Measurements from ENCODE around the gene FSHR.

Gene FSHR

DNA sequence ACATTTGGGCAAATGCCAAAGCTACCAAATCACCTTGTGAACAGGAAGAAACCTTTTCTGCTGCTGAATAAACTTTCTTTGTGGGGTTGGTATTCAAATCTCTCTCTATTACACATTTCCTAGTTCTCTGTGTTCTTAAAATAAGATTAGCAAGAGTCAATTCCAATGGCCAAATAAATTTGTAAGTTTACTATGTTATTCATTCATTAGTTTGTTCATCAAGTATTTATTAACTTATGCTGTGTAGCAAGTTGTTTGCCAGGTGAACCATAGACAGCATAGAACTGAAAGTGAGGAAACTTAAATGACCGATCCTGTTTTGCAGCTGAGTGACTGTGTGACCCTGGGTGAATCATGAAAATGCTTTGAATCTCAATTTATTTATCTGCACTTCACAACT, 37.7 kb upstream of the FSHR start:
- no peaks in the 10 kb centered on the region for H3K79me2 ChIP-seq (ENCODE audit: insufficient read depth, low read length)
- no peak overlapping the region for H3K4me3 ChIP-seq (ENCODE audit: low read depth, low read length, poor library complexity, severe bottlenecking)
- no peaks in the 10 kb centered on the region for H3K36me3 ChIP-seq (ENCODE audit: insufficient read depth, low read length)
- H3K27ac ChIP-seq (ENCODE audit: low read depth, low read length, poor library complexity, severe bottlenecking), result no peak overlapping the region
- no peaks in the 10 kb centered on the region for H4K20me1 ChIP-seq (ENCODE audit: insufficient read depth, low read length)
- no peak overlapping the region for H3K4me2 ChIP-seq (ENCODE audit: low read length)
- H3K9me3 ChIP-seq (ENCODE audit: low read length), result no peaks in the 10 kb centered on the region
- TF ChIP-seq, protein P1, sequence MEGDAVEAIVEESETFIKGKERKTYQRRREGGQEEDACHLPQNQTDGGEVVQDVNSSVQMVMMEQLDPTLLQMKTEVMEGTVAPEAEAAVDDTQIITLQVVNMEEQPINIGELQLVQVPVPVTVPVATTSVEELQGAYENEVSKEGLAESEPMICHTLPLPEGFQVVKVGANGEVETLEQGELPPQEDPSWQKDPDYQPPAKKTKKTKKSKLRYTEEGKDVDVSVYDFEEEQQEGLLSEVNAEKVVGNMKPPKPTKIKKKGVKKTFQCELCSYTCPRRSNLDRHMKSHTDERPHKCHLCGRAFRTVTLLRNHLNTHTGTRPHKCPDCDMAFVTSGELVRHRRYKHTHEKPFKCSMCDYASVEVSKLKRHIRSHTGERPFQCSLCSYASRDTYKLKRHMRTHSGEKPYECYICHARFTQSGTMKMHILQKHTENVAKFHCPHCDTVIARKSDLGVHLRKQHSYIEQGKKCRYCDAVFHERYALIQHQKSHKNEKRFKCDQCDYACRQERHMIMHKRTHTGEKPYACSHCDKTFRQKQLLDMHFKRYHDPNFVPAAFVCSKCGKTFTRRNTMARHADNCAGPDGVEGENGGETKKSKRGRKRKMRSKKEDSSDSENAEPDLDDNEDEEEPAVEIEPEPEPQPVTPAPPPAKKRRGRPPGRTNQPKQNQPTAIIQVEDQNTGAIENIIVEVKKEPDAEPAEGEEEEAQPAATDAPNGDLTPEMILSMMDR (IDR thresholded peaks at IDR 0.05; ENCODE audit: low read length), result no peak
- TF ChIP-seq EZH2 (IDR thresholded peaks at IDR 0.05; ENCODE audit: borderline replicate concordance, low read length), result no peak
- H3K4me1 ChIP-seq (ENCODE audit: insufficient read depth, low read length, severe bottlenecking), result no peaks in the 10 kb centered on the region
- H3K27me3 ChIP-seq (ENCODE audit: insufficient read depth, low read length), result no peaks in the 10 kb centered on the region
- H2AFZ ChIP-seq (ENCODE audit: low read length), result no peak overlapping the region
- no peak overlapping the region for H3K9ac ChIP-seq (ENCODE audit: low read length)
- H3K9me2 ChIP-seq (ENCODE audit: low read depth, low read length), result no peaks in the 10 kb centered on the region
- H3F3A ChIP-seq (ENCODE audit: insufficient read depth, low read length), result no peaks in the 10 kb centered on the region

DNA sequence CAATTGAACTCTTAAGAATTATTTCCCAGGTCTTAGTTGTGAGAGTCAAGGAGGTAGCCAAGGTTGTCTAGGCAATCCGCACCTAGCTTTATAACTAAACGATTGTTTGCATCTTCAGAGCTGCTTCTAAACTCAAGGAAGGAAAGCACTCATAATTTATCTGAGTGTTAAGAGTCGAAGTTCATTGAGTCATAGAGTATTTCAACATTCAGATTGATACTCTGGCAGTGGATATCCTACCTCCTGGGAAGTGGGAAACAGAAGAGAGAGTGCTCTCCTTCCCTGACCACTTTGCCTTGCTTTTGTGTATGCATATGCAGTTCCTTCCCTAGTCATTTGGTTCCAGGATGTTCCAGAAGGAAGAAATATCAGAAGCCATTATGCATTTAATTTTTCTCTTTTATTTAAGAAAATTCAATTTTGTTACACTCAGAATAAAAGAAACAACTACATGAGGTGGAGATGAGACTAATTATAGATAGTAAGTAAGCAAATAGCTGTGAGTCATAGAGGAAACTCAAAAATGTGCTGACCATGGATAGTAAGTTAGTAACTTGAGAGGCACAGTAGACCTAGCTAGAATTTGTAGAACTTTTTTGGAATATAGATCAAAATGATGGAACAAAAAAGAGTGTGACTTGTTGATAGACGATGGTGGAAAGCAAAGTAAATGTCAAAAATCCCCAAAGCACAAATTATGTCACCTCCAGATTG, 35.4 kb upstream of the FSHR start:
- no peak overlapping the region for H3K4me3 ChIP-seq (ENCODE audit: low read depth, low read length, poor library complexity, severe bottlenecking)
- H3K4me2 ChIP-seq (ENCODE audit: low read length), result no peak overlapping the region
- no peaks in the 10 kb centered on the region for H3K9me2 ChIP-seq (ENCODE audit: low read depth, low read length)
- no peaks in the 10 kb centered on the region for H4K20me1 ChIP-seq (ENCODE audit: insufficient read depth, low read length)
- no peaks in the 10 kb centered on the region for H3K36me3 ChIP-seq (ENCODE audit: insufficient read depth, low read length)
- H3K79me2 ChIP-seq (ENCODE audit: insufficient read depth, low read length), result no peaks in the 10 kb centered on the region
- H3K4me1 ChIP-seq (ENCODE audit: insufficient read depth, low read length, severe bottlenecking), result no peaks in the 10 kb centered on the region
- H3K27ac ChIP-seq (ENCODE audit: low read depth, low read length, poor library complexity, severe bottlenecking), result no peak overlapping the region
- no peak overlapping the region for H2AFZ ChIP-seq (ENCODE audit: low read length)
- no peak overlapping the region for H3K9ac ChIP-seq (ENCODE audit: low read length)
- H3K27me3 ChIP-seq (ENCODE audit: insufficient read depth, low read length), result no peaks in the 10 kb centered on the region
- TF ChIP-seq EZH2 (IDR thresholded peaks at IDR 0.05; ENCODE audit: borderline replicate concordance, low read length), result no peak
- TF ChIP-seq, protein P1 (IDR thresholded peaks at IDR 0.05; ENCODE audit: low read length), result no peak
- H3F3A ChIP-seq (ENCODE audit: insufficient read depth, low read length), result no peaks in the 10 kb centered on the region
- no peaks in the 10 kb centered on the region for H3K9me3 ChIP-seq (ENCODE audit: low read length)

DNA sequence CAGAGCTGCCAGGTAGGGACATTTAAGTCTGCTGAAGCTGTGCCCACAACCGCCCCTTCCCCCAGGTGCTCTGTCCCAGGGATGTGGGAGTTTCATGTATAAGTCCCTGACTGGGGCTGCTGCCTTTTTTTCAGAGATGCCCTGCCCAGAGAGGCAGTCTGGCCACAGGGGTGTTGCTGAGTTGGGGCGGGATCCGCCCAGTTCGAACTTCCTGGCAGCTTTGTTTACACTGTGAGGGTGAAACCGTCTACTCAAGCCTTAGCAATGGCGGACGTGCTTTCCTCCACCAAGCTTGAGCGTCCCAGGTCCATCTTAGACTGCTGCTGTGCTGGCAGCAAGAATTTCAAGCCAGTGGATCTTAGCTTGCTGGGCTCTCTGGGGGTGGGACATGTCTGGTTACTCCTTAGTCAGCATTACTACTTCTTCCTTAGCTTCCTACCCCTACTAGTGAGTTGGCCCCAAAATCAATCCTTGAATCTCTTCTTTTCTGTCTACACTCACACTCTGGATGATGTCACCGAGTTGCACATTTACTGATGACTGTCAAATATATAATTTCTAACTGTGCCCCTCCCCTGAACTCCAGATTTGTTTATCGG, 31.8 kb upstream of the FSHR start:
- no peak overlapping the region for H2AFZ ChIP-seq (ENCODE audit: low read length)
- no peaks in the 10 kb centered on the region for H3K79me2 ChIP-seq (ENCODE audit: insufficient read depth, low read length)
- H3K9me2 ChIP-seq (ENCODE audit: low read depth, low read length), result no peaks in the 10 kb centered on the region
- H3K36me3 ChIP-seq (ENCODE audit: insufficient read depth, low read length), result no peaks in the 10 kb centered on the region
- H3K4me2 ChIP-seq (ENCODE audit: low read length), result no peak overlapping the region
- H3K9me3 ChIP-seq (ENCODE audit: low read length), result no peaks in the 10 kb centered on the region
- H3K4me1 ChIP-seq (ENCODE audit: insufficient read depth, low read length, severe bottlenecking), result no peaks in the 10 kb centered on the region
- H3K27me3 ChIP-seq (ENCODE audit: insufficient read depth, low read length), result no peaks in the 10 kb centered on the region
- no peaks in the 10 kb centered on the region for H3F3A ChIP-seq (ENCODE audit: insufficient read depth, low read length)
- no peak overlapping the region for H3K9ac ChIP-seq (ENCODE audit: low read length)
- TF ChIP-seq, protein P1 (IDR thresholded peaks at IDR 0.05; ENCODE audit: low read length), result no peak
- TF ChIP-seq EZH2 (IDR thresholded peaks at IDR 0.05; ENCODE audit: borderline replicate concordance, low read length), result no peak
- H3K27ac ChIP-seq (ENCODE audit: low read depth, low read length, poor library complexity, severe bottlenecking), result no peak overlapping the region
- no peaks in the 10 kb centered on the region for H4K20me1 ChIP-seq (ENCODE audit: insufficient read depth, low read length)
- no peak overlapping the region for H3K4me3 ChIP-seq (ENCODE audit: low read depth, low read length, poor library complexity, severe bottlenecking)
